Measurements from ENCODE around the gene ZMYND10.

ZMYND10 gene

GRCh38 chr3:50326182-50326541 lies 19.4 kb downstream of the ZMYND10 start:
- TF ChIP-seq CTCF (IDR thresholded peaks at IDR 0.05; ENCODE audit: borderline replicate concordance, control extremely low read depth, extremely low read depth, insufficient read depth, missing control alignments), result no peak
- in situ Hi-C loops (cut with MboI; ENCODE audit: low sequenced_read_pairs, unreplicated experiment), result no loop called here
- DNase-seq (ENCODE audit: low spot score), result no peak

- in situ Hi-C loops (cut with MboI; ENCODE audit: low sequenced_read_pairs, unreplicated experiment), result no loop called here
- TF ChIP-seq CTCF (IDR thresholded peaks at IDR 0.05; ENCODE audit: borderline replicate concordance, control extremely low read depth, extremely low read depth, insufficient read depth, missing control alignments), result no peak
These were observed 19.9 kb downstream of the ZMYND10 start for GRCh38 chr3:50325497-50326181.

GRCh38 chr3:50325113-50325480 lies 20.4 kb downstream of the ZMYND10 start:
- no peak for DNase-seq (ENCODE audit: low spot score)
- no peak for TF ChIP-seq CTCF (IDR thresholded peaks at IDR 0.05; ENCODE audit: borderline replicate concordance, control extremely low read depth, extremely low read depth, insufficient read depth, missing control alignments)
- in situ Hi-C loops (cut with MboI; ENCODE audit: low sequenced_read_pairs, unreplicated experiment), result no loop called here

More at GRCh38 chr3:50325497-50326181, 19.9 kb downstream of the ZMYND10 start:
- DNase-seq (ENCODE audit: low spot score), result no peak

- peak; percentile 73 for TF ChIP-seq CTCF (IDR thresholded peaks at IDR 0.05; ENCODE audit: borderline replicate concordance, control extremely low read depth, extremely low read depth, insufficient read depth, missing control alignments)
- in situ Hi-C loops (cut with MboI; ENCODE audit: low sequenced_read_pairs, unreplicated experiment), result no loop called here
- DNase-seq (ENCODE audit: low spot score), result peak; percentile 72
These were observed 21.0 kb downstream of the ZMYND10 start for GRCh38 chr3:50324351-50325112.

- DNase-seq (ENCODE audit: low spot score), result no peak
- in situ Hi-C loops (cut with MboI; ENCODE audit: low sequenced_read_pairs, unreplicated experiment), result no loop called here
- TF ChIP-seq CTCF (IDR thresholded peaks at IDR 0.05; ENCODE audit: borderline replicate concordance, control extremely low read depth, extremely low read depth, insufficient read depth, missing control alignments), result no peak
These were observed 21.8 kb downstream of the ZMYND10 start for GRCh38 chr3:50323614-50324199.

- no peak for TF ChIP-seq CTCF (IDR thresholded peaks at IDR 0.05; ENCODE audit: borderline replicate concordance, control extremely low read depth, extremely low read depth, insufficient read depth, missing control alignments)
- in situ Hi-C loops (cut with MboI; ENCODE audit: low sequenced_read_pairs, unreplicated experiment), result no loop called here
- DNase-seq (ENCODE audit: low spot score), result no peak
These were observed 22.4 kb downstream of the ZMYND10 start for GRCh38 chr3:50323092-50323600.
